HT1080 (cell line): Measurements from ENCODE around the gene ARPC2. TPM values are rescaled to one million over a fixed set of nuclear protein-coding genes. Genes with fewer than 3 reads are reported as not detected.

ENCODE experiments used
- DNase-seq: peaks from one replicate; pipeline ENCODE4 v3.0.0-alpha.2; 2015; ENCODE audit warnings: low read depth
- total RNA-seq: library from RNA; depleted of rRNA; stranded (reverse); fragments of >200 nt; shearing (Covaris generic); gene quantifications from 2 replicates; pipeline ENCODE4 v1.2.3, GENCODE V29; 2014

The ARPC2 gene
- total RNA-seq, 1 experiment from 2014 or later = 493 TPM

DNA sequence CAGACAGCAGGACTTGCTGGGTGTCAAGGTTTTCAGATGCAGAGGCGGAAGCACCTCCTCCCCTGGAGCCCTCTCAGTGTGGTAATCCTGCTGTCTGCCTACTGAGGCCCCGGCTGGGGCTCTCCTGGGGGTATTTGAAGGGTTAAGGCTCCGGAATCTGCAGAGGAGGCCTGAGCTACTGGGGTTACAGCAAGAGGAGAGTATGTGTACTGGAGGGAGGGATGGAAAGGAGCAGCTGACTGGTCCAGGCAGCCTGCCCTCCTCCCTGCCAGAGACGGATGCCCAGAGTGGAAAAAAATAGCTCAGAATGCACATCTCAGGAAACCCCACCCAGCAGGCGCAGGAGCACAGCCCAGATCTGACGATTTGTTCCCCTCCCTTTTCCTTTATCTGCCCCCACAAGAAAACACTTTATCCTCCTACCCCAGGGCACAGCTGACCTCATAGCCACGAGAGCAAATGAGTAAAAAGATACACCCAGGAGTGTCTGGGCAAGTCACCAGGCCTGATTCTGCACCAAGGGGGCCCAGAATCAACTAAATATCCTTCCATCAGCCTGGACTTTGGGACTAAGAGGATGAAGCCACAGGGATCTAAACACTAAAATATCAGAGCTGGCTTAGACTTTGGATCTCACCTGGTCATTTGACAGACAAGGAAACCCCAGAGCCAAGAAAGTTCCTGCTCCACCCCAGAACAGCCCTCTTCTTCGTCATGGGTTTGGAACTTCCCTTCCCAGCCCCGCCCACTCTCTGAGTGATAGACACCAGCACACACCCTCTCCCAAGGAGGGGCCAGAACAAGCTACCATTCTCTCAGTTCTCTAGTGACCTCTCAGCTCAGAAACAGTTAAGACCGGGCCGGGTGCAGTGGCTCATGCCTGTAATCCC, 69.8 kb downstream of the ARPC2 start:
- DNase-seq = peak; percentile 96

DNA sequence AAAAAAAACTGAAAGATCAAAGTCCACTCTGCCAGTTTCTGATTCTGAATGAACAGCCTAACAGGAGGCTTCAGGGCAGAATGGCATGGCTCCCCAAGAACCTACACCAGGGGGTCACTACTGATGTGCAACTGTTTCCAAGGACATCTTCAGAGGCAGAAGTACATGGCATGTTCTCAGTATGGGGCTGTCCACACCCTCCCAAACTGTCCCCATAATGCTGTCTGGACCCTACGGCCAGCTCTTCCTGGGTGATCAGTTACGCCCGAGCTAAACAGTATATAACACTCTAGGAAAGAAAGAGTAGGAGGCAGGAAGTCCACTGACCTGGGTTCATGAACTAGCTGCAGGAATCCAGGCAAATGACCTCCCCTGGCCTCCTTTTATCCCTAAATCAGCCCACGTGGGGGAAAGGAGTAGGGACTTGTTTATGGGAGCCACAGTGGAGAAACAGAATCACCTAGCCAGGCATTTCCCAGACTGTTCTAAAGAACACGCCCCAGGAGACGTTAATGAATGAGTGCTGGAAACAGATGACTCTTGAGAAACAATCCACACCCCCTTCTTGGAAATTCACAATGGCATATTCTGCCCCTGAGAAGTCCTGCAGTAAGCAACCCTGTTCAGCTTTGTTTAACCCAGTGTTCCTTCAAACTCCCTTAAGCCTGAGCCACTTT, 72.8 kb downstream of the ARPC2 start:
- DNase-seq = no peak

DNA sequence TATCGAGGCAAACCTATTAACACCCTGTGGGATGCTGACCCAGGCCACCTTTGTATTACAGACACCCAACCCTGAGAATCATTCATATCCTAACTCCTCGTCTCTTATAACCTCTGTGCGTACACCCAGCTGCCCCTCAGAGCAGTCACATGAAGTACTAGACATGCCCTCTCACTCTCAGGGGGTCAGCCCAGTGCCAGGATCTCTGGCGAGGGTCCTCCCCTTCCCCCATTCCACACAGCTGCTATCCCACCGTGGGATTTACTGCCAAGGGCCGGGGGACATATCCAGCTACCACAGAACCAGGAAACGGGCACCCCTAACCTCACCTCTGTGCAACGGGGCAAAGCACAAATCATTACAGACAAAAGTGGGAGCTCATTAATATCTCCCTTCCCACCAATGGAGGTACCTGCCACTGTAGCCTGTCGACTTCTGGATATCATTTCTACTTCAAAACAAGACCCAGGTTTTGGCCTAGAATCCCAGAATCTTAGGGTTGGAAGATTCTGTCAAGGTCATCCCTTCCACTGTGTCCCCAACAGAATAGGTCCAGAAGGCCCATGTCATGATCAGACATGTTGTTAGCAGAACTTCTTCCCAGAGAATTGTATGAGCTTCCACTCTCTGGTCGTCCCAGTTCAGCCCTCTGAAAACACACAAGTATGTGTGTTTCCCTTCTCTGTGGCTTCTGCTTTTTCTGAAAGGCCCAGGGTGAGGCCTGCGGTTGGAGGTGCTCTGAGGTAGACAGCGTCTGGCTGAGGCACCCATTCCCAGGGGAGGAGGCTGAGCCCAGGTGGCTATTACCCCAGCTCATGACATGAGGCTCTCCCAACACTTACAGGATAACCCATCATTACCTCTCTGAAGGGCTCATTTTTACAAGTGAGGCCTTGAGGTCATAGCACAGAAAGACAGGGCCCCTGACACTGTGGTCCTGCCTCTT, 73.6 kb downstream of the ARPC2 start:
- DNase-seq = no peak

DNA sequence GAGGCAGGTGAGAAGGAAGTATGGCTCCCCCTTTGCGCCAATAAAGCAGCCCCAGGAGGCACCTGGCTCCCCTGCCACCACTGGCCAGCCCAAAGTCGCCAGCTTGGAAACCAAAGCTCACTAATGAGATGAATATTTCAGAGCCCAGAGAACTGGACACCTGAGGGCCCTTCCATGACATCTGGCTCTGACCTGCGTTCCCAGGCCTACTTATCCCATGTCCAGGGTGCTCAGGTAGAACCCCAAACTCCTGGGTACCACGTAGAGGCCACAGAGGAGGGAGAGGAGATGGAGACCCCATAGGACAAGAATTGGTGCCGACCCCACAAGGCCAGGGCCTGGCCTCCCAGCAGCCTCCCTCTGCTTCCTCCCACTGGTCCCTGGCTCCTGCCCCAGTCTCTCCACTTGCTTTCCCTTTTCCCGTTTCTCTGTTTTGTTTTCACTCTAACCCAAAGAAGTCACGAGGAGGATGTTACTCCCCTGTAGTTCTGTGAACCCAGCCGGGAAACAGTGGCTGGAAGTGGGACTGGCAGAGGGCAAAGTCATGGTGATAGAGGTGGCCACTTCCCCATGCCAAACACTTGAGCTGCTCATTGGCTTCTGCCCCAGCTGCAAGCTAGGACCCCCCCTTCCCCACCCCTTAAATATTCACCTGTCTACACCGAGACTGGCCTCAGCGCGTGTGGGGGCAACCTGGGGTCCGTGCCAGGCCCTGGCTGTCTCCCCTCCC, 74.5 kb downstream of the ARPC2 start:
- DNase-seq = no peak

DNA sequence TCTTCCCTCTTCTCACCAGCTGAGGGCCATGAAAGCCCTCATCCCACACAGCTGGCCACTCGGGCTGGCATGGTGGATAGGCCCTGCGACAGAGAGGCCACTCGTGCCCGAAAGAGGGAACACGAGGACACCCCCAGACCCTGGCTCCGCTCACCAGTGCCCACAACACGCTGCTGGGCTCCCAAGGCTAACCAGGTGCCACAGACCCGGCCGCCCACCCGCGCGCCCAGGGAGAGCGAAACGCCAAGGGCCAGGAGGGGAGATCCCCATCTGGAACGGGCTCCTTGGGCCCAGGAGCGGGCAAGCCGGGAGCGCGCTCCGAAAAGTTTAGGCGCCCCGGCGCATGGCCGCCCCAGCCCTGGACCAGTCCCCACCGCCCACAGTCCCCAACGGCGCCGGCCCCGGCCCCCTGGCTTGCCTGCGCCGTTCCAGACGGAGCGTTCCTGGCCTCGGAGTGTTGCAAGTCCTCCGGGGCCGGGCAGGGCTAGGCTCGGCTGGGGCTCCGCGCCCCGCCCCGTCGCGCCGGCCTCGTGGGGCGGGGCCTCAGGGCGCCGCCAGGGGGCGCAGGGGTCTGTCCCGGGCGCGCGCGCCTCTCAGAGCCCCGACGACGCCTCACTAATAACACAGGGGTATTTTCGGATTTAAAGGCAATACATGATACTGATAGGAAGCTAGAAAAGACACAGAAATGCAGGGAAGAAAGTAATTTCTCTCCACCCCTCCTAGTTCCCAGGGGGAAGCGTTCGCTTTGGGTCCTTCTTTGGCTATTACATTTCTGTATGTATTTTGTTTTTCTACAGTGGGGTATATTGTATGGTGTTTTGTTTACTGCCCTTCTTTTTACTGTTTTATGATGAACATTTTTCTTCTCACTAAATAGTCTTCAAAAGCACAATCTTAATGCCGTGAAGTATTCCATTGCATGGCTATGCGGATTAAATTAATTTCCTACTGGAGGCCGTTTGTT, 75.3 kb downstream of the ARPC2 start, which contains the start of gene TMBIM1:
Gene TMBIM1 (minus strand): TSS at position 456 of the 967 bp plus-strand sequence. CDS start 10,362 bp downstream, outside the sequence.
- DNase-seq = peak; percentile 58

DNA sequence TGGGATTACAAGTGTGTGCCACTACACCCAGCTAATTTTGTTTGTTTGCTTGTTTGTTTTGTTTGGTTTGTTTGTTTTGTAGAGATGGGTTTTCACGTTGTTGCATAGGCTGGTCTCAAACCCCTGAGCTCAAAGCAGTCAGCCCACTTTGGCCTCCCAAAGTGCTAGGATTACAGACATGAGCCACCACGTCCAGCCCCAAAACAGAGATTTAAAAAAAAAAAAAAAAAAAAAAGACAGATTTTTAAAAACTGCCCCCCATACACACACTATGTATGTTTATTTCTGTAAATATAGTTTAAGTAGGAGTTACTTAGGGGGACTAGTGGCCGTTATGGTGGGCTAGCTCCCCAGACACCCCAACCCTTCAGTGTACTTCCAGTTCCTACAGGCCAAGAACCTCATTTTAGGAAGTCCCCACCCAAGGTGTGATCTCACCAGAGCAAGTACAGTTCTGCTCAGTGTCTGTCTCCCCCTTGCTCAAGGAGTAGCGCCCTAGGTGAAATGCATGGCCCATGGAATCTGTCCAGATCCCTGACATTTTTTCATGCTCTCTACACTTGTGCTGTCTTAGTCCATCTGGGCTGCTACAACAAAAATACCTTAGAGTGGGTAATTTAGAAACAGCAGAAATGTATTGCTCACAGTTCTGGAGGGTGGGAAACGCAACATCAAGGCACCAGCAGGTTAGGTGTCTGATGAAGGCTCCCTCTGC, 76.9 kb downstream of the ARPC2 start:
- no peak for DNase-seq

DNA sequence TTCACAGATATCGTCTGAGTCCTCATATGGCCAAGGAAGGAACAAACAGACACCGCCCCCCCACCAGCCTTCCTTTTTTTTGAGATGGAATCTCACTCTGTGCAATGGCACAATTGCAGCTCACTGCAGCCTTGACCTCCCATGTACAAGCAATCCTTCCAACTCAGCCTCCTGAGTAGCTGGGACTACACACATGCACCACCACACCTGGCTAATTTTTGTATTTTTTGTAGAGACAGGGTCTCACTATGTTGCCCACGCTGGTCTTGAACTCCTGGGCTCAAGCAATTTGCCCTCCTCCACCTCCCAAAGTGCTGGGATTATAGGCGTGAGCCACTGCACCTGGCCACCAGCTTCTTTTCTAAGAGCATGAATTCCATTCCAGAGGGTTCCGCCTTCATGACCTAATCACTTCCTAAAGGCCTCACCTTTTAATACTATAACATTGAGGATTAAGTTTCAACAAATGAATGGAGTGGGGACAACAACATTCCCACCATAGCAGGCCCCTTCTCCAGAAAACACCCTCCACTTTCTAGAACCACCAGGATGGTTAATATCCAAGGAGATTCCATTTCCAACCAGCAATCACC, 77.5 kb downstream of the ARPC2 start:
- no peak for DNase-seq

DNA sequence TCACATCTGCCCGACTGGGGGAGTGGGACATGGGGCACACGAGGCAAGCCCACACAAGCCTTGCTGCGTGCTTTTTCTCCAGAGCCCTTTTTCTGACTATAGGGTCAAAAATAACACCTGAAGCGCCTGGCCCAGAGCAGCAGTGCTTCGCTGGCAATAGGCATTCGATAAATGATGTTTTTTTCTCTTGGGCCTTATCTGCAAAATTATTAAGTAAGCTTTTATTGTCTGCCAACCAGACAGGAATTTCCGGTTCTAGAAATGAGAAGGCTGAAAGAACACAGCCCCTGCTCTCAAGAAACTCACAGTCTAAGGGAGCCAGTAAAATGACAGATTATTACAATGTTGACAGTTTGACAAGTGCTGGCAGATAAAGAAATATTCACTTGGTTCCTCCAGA, 78.0 kb downstream of the ARPC2 start:
- no peak for DNase-seq

DNA sequence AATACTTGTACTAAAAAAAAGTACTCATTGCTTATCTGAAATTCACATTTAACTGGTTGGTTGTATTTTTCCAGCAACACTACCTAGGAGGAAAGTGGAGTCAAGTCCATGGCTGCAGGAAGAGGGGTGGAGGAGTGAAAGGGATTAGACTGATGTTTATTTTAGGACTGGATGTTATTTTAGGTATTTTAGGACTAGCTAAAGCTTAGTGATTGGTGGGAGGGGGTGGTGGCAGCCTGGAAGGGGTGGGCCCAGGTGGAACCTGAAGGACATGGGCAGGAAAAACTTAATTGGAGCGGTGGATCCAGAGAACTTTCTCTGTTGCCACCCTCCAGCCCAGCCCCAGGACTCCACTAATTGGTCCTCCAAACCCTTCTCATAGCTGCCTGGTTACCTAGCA, 79.2 kb downstream of the ARPC2 start:
- DNase-seq = no peak

DNA sequence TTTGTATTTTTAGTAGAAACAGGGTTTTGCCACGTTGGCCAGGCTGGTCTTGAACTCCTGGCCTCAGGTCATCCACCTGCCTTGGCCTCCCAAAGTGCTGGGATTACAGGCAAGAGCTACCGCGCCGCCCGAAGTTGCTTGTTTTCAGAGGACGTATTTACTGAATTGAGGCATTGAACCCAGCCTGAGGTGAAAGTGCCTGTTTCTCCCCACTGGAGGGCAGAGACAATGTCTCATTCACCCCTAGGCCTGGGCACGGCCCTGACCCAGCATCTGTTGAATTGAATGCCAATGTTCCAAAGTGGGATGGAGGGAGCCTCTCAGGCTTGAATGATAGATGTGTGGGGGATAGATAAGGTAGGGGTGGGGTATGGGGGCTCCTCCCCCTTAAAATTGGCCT, 79.9 kb downstream of the ARPC2 start:
- no peak for DNase-seq

DNA sequence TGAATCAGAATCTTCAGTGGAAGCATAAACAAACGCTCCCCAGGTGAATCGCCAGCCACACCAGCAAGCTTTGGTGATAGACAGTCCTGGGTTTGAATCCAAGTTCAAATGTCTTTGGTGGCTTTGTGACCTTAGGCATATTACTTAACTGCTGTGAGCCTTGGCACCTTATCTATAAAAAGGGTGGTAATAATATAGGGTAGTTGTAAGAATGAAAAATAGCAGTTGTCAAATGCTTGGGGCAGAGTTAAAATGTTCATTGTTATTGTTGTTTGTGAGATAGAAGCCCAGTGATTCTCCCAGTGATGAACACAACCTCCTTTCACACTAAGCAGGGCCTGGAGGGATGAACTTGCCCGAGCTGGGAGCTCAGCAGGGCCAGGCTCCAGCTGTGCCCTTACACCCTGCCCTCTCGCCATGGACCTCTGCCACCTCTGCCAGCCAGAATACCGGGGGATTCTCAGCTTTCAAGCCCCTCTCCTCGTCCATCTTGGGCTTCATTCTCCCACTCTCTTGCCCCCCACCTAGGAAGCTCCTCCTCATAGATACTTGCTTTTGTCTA, 81.4 kb downstream of the ARPC2 start:
- DNase-seq = no peak

DNA sequence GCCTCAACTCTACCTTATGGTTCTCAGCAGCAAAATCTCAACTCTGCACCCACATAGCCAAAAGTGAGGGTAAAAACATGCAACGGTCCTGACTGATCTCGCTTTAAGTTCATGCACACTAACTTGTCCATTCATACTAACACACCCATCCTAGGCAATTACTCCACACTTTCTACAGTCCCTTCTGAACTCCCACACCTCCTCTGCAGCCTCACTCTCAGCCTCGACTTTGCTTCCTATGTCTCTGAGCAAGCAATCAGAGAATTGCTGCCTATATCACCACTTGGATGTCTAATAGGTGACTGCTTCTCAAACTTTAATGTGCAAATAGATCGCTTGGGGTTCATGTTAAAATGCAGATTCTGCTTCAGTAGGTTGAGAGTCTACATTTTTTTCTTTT, 83.2 kb downstream of the ARPC2 start:
- DNase-seq = no peak

DNA sequence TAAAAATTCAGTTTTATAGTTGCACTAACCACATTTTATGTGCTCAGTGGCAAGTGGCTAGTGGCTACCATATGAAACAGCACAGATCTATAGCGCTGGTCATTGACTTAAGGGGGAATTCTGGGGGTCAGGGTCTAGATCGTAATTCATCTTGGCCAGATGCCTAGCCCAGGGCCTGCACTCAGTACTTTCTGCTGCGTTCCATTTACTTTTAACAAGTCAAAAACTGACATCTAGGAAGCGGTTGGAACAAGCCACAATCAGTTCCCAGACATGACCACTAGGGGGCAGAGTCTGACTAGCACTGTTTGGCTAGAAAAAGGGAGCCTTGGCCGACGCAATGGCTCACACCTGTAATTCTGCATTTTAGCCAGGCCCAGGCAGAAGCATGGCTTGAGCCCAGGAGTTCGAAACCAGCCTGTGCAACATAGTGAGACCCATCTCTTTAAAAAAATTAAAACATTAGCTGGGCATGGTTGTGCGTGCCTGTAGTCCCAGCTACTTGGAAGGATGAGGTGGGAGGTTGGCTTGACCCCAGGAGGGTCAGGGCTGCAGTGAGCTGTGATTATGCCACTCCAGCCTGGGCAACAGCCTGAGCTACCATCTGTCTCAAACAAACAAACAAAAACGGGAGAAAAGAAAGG, 84.3 kb downstream of the ARPC2 start:
- peak; percentile 80 for DNase-seq
